ENCODE data around the gene MRGPRF.

Gene MRGPRF

DNA sequence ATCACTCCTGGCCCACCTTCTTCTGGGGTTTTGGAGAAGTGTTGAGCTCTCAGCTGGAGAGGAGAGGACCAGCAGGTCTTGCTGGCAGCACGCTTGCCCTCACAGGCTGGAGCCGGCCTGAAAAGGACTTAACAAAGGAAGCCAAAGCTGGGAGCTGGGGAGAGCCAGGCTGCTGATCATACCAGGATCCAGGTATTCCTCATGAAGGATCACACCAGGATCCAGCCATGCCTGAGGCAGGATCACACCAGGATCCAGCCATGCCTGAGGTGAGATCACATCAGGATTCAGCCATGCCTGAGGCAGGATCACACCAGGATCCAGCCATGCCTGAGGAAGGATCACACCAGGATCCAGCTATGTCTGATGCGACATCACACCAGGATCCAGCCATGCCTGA is 49.3 kb downstream of the MRGPRF start:
- no peak for DNase-seq (ENCODE audit: low read depth)

DNA sequence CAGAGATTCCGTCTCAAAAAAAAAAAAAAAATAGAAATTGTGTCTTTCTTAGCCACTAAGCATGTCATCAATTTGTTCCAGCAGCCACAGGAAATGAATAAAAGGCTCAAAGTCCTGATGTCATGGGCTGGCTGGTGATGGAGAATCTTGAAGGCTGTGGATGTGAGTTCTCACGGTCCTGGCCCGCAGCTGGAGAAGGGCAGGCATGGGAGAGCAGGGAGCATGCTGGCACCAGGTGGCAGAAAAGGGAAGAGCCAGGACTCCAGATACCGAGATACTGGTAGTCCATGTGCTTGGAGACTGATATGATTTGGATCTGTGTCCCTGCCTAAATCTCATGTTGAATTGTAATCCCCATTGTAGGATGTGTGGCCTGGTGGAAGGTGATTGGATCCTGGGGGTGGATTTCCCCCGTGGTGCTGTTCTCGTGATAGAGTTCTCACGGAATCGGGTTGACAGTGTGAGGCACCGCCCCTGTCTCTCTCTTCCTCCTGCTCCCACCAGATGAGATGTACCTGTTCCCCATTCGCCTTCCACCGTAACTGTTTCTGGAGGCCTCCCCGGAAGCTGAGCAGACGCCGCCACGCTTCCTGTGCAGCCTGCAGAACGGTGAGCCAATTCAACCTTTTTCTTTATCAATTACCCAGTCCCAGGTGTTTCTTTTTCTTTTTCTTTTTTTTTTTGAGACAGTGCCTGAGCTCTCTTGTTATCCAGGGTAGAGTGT is 50.4 kb downstream of the MRGPRF start:
- DNase-seq (ENCODE audit: low read depth) = no peak

DNA sequence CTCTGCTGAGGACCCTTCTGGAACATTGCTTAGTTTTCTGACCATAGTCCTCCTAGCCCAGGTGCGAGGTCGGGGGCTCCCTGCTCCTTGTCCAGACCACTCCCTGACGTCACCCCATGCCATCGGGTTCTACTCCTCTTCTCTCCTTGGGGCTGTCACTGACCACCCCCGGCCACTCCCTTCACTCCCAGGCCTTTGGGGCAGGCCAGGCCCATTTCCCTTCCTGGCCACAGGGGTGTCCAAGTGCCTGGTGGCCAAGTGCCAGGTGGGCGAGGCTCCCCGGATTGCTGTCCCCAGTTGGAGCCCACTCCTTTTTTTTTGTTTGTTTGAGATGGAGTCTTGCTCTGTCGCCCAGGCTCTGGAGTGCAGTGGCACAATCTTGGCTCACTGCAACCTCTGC is 51.8 kb downstream of the MRGPRF start:
- no peak for DNase-seq (ENCODE audit: low read depth)

DNA sequence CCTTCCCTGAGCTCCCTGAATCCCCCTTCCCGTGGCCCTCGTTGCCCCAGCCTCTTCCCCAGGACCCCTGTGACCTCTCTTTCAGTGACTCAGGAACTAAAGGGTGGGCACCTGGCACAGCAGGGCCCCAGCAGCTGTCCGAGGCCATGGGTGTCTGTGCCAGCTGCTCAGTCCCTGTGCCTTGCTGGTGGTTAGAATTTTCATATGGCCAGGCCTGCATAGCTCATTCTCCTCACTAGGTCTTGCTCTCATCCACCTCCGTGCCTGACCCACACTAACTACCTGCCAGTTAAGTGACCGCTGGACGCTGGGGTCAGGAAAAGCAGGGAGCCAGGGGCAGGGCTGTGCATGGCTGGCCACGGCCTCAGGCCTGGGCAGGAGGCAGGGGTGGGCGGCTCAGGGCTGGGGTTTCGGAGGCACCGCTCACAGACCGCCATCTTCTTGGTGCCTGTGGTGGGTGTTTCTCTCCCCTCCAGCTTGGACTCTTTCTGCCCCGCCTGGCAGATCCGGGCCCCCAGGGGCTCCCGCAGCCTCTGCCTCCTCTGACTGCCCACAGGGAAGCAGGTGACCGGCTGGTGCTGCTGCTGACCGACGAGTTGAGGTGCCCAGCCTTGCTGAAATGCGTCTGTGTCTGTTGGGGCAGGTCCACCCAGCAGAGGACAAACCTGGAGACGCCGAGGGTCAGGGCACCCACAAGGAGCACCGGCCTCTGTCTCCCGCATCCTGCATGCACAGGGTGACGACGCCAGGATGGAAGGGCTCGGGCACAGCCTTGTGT is 52.6 kb downstream of the MRGPRF start:
- DNase-seq (ENCODE audit: low read depth) = no peak

DNA sequence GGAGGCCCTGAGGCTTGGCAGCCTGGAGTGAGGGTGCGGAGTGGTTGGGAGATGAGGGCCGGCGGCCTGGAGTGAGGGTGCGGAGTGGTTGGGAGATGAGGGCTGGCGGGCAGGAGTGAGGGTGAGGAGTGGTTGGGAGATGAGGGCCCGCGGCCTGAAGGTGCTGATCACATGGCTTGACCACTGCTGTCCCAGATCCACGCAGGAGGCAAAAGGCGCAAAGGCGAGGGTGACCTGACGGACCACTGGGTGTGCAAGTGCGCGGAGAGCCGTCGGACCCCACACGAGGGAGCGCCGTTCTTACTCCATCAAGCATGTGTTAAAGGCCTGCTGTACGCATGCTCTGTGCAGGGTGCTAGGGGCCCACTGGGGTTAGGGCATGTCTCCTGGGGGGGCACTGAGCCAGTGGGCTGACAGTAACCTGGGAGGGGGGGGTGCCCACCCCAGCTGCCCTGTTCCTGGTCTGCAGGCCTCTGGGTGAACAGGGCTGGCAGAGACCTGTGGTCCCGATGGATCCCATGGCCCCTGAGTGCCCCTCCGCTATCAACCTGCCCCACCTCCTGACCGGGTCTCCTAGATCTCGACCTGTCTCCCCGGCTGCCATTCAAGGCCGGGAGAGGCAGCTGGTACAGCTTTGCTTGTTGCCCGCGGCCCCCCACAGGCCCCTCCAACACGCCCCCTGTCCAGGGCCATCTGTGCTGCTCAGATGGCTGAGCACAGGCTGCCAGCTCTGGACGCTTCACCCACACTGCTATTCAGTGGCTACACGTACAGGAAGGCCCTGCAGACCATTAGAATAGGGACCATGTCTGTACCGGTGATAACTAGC is 53.4 kb downstream of the MRGPRF start:
- no peak for DNase-seq (ENCODE audit: low read depth)

DNA sequence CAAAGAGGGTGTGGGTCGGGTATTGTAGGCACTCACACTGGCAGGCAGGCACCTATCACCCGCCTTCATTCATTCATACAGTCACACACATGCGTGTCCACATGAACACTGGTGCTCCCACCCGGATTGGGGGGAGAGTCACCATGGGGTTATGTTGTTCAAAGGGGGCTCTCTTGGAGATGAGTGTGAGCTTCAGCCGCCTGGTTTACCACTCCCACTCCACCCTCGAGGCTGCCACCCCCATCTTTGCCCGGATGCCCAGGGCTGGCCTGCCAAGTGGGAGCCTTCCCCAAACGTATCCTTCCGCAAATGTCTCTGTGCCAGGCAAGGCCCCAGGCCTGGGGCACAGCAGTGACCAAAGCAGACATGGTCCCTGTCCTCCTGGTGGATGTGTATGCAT is 54.8 kb downstream of the MRGPRF start:
- DNase-seq (ENCODE audit: low read depth) = no peak

DNA sequence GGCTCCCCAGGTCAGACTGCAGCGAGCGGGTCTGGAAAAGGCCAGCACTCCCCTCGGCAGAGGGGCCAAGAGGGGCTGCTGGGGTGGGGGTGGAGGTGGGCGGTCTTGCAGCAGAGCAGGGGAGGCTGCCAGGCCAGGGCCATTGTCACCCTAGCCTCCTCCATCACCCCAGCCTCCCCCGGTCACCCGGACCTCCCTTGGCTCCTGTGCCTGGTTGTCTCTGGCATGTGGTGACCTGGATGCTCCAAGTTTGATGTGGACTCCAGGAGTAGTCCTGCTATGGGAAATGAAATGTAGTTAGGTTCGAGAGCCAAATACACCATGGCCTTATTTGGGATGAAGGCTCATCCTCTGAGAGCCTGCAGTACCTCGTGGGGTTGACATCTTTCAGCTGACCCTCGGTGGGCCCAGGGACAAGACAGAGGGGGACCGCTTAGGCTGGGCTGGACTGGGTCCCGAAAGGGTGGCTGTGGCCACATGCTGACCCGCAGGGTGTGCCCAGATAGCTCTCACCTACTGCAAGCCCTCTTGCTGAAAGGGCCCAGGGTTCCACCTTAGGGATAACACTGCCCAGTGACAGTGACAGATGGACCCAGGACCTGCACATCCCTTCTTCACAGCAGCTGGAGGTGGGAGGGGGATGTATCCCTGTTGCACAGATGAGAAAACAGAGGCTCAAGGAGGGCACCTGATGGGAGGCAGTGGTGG is 56.3 kb downstream of the MRGPRF start:
- no peak for DNase-seq (ENCODE audit: low read depth)

DNA sequence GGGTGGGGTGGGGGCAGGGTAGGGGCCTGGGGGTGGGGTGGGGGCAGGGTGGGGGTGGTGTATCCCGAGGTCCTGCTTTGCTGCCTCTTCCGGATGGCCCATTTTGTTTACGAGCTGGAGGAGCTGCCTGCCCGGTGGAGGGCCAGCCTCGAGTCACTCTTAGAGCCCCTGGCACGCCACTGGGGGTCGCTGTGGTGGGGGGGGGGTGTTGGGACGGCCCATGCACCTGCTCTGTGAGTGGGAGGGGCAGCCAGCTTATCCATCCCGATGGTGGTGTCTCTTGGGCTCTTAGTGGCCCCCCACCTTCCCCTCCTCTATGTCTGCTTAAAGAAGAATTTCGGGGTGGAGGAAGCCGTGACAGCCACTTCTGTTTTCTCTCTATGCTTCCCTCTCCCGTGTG is 56.9 kb downstream of the MRGPRF start:
- DNase-seq (ENCODE audit: low read depth) = no peak

DNA sequence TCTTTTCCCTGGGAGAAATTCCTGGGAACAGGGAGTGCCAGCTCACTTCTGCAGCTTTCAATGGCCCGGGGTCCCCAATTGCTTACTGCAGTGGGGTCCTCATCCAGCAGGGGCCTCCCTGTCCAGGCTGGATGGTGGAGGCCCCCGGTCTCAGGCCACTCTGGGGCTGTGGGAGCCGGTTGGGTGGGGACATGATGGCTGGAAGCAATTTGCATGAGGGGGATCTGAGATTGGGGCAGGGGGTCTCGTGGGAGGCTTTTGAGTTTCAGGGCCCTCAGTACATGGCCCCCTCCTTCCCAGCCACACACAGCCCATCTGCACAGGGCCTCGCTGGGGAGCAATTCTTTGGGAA is 57.5 kb downstream of the MRGPRF start:
- DNase-seq (ENCODE audit: low read depth) = no peak

DNA sequence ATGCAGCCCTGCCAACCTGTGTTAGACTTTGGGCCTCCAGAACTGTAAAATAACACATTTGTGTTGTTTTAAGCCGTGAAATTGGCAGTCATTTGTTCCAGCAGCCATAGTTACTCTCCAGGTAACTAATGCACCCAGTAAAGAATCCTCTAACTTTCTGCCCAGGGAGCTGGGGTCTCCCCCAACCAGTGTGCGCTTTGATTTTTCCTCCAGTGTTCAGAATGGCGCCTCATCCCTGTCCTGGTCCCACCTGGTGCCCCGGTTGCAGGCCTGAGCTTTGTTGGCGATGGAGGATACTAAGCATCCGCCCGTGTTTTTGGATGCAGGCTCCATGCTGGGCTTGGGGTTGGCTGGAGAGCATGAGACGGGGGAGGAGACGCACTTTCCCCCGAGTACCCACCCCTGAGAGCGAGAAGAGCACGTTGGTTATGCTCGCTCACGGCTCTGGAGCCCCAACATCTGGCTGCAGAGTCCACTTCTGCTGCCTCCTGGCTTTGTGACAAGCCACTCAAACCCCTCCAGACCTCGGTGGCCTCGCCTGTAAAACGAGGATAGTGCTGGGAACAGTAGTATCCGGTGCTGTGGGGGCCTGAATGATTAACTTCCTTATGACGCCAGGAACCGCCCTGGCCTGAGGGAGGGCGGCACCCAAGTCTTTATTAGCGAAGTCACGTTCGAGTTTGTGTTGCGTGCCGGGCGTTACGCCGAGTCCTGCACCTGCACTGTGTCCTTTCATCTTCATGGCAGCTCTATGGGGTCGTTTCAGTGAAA is 58.0 kb downstream of the MRGPRF start:
- DNase-seq (ENCODE audit: low read depth) = no peak

Data from stromal cell of bone marrow (primary cell).